GM19372 (cell line): ENCODE data around the gene NR4A1.
A peak's percentile ranks its signal among the peaks of the same experiment; 100 is the strongest.

Source experiments
- ATAC-seq: cut with Tn5 transposase; IDR thresholded peaks from one replicate; pipeline ENCODE4 v1.9.1; 2021; ENCODE audit warnings: mild to moderate bottlenecking, low read depth, moderate library complexity; ENCODE audit not compliant: unreplicated experiment

The NR4A1 gene

DNA sequence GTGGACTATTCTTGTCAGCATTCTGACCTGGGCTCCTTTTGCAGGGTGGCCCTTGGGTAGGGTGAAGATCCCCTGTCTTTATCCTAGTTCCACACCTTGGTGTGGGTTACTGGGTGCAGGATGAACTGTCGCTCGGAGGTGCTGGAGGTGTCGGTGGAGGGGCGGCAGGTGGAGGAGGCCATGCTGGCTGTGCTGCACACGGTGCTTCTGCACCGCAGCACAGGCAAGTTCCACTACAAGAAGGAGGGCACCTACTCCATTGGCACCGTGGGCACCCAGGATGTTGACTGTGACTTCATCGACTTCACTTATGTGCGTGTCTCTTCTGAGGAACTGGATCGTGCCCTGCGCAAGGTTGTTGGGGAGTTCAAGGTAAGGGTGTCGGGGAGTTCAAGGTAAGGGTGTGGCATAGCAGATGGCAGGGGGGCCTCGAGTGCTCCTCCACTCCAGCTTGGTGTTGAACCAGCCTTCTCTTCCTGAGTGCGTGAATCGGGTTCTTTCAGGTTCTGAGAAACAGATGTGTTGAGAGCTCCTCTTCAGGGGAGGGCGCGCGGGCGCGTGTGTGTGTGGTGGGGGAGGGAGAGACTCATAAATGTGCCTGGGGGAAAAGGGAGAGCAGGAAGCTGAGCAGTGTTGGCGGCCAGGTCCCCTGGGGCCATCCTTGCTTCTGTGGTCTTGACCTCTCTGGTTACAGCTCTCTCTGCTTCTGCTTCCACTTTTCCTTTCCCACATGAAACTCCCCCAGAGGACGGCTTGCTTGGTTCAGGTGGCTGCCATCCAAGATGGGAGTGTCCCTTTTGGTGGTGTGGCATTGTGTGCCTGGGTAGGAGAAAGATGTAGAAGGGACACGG lies 22.5 kb downstream of the NR4A1 start:
- no peak for ATAC-seq

DNA sequence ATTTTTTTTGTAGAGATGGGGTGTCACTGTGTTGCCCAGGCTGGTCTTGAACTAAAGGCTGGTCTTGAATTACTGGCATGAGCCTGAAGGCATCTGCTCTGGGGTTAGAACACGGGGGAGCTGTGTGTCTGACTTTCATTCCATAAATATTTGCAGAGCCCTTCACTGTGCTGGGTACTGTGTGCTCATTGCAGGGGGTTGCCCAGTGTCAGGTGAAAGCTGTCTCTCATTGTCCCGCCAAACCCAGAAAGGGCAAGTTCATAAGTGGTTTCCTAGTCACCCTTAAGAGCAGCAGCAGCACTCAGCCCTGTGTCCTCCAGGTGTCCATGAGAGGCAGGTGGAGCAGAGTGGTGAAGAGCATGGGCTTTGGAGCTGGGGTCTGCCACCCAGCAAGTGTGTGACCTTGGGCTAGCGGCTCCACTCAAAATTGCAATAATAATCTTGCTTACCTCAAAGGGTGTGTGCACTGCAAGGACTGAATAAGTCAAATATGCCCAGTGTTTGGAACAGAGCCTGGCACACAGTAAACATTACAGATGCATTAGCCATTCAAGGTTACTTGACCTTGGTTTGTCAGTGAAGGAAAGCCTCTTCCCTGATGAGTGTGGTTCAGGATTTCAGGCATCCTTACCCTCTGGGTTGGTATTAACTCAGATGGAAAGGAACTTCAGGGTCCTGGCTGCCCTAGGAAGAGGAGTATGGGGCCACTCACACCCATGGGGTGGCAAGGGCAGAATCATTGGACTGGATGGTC lies 23.9 kb downstream of the NR4A1 start:
- ATAC-seq: no peak

DNA sequence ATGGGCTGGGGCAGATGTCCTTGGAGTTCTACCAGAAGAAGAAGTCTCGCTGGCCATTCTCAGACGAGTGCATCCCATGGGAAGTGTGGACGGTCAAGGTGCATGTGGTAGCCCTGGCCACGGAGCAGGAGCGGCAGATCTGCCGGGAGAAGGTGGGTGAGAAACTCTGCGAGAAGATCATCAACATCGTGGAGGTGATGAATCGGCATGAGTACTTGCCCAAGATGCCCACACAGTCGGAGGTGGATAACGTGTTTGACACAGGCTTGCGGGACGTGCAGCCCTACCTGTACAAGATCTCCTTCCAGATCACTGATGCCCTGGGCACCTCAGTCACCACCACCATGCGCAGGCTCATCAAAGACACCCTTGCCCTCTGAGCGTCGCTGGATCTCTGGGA lies 25.6 kb downstream of the NR4A1 start:
- no peak for ATAC-seq

- ATAC-seq: no peak
Measured at GRCh38 chr12:52078276-52078675, 27.0 kb downstream of the NR4A1 start.

- no peak for ATAC-seq
Measured at GRCh38 chr12:52079576-52080402, 28.5 kb downstream of the NR4A1 start, which contains the start of gene SMIM41. Gene SMIM41 (plus strand): TSS chr12:52079704. CDS start chr12:52079780, 76 bp downstream.

GRCh38 chr12:52080403-52081251 lies 29.4 kb downstream of the NR4A1 start:
- ATAC-seq: no peak

DNA sequence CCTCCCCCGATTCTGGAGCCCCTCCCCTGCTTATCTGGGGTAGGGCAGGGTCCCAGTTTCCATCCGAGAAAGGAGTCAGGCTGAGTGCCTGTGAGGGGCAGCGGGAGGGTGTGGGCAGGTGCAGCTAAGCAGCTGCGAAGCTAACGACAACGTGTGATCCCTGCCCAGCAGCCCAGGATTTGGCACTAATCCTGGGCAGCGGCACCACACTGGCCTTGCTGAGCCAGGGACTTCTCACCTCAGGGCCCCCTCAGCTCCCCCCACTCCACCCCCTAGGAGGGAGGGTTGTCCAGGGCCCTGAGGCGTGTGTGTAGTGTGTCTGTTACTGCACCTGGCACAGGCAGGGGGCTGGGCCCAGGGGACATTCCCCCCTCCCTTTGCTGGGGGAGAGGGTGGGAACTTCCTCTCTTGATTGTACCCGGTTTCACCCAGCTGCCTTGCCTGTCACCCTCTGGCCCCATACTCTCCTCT lies 30.1 kb downstream of the NR4A1 start:
- peak; percentile 57 for ATAC-seq

DNA sequence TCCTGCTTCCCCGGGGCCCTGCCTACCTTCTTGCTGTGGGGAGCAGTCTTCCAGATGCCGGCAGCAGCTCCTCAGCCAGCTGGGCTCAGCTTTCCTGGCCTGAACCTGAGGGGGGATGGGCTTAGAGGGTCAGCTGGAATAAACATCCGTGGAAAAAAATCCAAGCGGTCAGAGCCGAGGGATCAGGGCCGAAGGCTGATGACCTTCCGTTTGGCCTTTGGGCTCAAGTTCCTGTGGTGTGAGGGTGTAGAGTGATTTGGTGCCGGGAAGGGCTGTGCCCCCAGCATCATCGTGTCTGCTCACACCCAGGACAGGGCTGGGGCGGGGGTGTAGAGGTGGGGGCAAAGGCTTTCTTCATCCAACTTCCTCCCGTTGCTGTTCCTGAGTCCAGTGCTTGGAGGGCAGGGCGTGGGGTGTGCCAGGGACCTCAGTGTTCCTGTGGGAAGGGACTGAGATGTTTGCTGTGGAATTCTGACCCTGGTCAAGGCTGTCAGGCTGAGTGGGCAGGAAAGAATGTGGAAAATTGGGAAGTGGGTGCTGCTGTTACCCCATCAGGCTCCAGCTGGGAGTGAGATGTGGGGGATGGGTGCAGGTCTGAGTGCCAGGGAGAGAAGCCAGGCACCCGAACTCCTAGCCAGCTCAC lies 30.9 kb downstream of the NR4A1 start:
- no peak for ATAC-seq

- no peak for ATAC-seq
Measured at GRCh38 chr12:52082669-52082987, 31.4 kb downstream of the NR4A1 start.

GRCh38 chr12:52082988-52083637 lies 31.9 kb downstream of the NR4A1 start:
- no peak for ATAC-seq

GRCh38 chr12:52083638-52083996 lies 32.4 kb downstream of the NR4A1 start:
- no peak for ATAC-seq

- ATAC-seq: no peak
Measured at GRCh38 chr12:52084491-52085231, 33.4 kb downstream of the NR4A1 start.

GRCh38 chr12:52085682-52086180 lies 34.5 kb downstream of the NR4A1 start:
- ATAC-seq: no peak

DNA sequence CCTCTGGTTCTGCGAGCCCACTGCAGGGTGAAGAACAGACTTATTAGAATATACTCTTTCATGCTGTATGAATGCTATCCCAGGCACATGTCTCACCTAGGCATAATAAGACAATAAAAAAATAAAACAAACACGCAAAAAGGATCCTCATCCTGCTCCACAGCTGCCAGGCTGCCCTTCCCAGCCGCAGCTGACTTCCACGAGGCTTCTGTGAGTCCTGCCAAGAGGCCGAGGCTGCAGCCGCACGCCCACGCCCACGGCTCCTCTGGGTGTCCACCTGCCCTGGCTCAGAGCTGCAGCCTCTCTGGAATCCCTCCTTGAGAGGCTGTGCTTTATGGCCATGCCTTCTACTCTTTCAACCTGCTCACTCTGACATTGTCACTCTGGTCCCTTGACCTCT lies 35.1 kb downstream of the NR4A1 start:
- ATAC-seq: no peak

GRCh38 chr12:52086944-52087835 lies 35.9 kb downstream of the NR4A1 start:
- ATAC-seq: no peak

DNA sequence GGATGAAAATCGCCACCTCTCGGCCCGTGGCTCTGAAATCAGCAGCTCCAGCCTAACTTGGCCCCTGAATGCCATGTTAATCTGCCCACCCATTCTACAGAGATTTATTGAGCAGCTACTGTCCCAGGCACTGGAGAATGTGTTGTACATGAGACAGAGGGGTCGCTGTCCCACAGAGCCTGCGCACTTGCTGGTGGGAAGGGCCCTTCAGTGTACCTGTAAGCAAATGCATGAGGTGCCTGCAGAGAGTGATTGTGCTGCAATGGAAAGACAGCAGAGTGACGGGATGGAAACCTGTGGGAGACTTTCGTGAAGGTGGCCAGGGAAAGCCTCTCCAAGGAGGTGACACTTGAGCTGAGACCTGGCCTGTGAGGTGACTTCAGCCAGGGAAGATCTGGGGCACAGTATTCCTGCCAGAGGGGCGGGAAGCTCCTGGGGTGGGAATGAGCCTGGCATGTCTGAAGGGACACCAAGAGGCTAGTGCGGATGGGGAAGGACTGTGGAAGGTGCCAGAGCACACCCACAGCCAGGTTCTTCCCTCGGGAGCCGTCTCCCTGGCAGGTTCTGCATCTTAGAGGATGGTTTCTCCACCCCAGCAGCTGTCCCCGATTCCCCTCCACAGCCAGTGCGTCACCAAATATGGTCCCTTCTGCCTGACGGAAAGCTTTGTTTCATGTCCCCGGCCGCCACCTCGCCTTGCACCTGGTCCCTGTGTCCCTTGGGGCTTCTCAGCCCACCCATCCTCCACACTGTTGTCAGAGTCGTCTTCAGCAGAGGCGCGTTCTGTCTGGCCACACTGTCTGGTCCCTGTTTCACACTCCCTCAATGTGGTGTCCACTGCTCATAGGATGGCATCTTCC lies 36.9 kb downstream of the NR4A1 start:
- ATAC-seq: no peak
